IMR-90 (cell line): ENCODE measurements around the gene CAMKMT. TPM values are rescaled to one million over a fixed set of nuclear protein-coding genes. Genes with fewer than 3 reads are reported as not detected.

Experiments
- ATAC-seq: fragments of 200-7000 bp; cut with Tn5 transposase; 2 replicates; pipeline ENCODE4 v1.9.1; 2020; ENCODE audit warnings: low read depth, mild to moderate bottlenecking, moderate library complexity
- BruUV-seq: library from RNA; stranded (reverse); fragments of 400-500 nt; replicated peaks from 2 replicates; lab custom pipeline; 2021; lab: Mats Ljungman, UMichigan
- CTCF ChIA-PET: fragments of 300-600 bp; formaldehyde crosslinking; extraction: SDS; loops from one replicate; lab custom pipeline; 2021; ENCODE audit warnings: antibody characterized with exemption; lab: Yijun Ruan, JAX
- POLR2A ChIA-PET: fragments of 300-600 bp; sonication (Branson Sonifier 250); formaldehyde crosslinking; loops from one replicate; lab custom pipeline; 2022; ENCODE audit warnings: antibody characterized with exemption; ENCODE audit not compliant: unreplicated experiment; lab: Charles Lee
- DNase-seq: peaks from one replicate; pipeline ENCODE4 v3.0.0; 2013
- H2AFZ ChIP-seq: replicated peaks from 2 replicates; pipeline ENCODE3; 2013; ENCODE audit warnings: low read length, mild to moderate bottlenecking; ENCODE audit not compliant: poor library complexity
- H2AK5ac ChIP-seq: 2 replicates; pipeline ENCODE4 v1.6.1; 2013; ENCODE audit warnings: low read depth, low read length, inconsistent platforms
- H2AK9ac ChIP-seq: replicated peaks from 2 replicates; pipeline ENCODE3; 2013; ENCODE audit warnings: mild to moderate bottlenecking, low read depth, low read length, moderate library complexity; ENCODE audit not compliant: poor library complexity
- H2BK120ac ChIP-seq: 2 replicates; pipeline ENCODE4 v1.6.1; 2013; ENCODE audit warnings: low read depth, low read length, inconsistent platforms
- H2BK15ac ChIP-seq: 3 replicates; pipeline ENCODE4 v1.6.1; 2013; ENCODE audit warnings: low read depth, low read length, inconsistent platforms
- H2BK20ac ChIP-seq: 2 replicates; pipeline ENCODE4 v1.6.1; 2013; ENCODE audit warnings: low read depth, mild to moderate bottlenecking, inconsistent platforms, low read length, moderate library complexity
- H2BK5ac ChIP-seq: 2 replicates; pipeline ENCODE4 v1.6.1; 2013; ENCODE audit warnings: mild to moderate bottlenecking, low read depth, low read length, inconsistent platforms; ENCODE audit not compliant: poor library complexity, severe bottlenecking
- H3K14ac ChIP-seq: replicated peaks from 2 replicates; pipeline ENCODE4 v1.6.1; 2013; ENCODE audit warnings: low read depth, low read length, inconsistent platforms
- H3K18ac ChIP-seq: 2 replicates; pipeline ENCODE4 v1.6.1; 2013; ENCODE audit warnings: low read depth, low read length, control low read depth
- H3K23ac ChIP-seq: 2 replicates; pipeline ENCODE4 v1.6.1; 2013; ENCODE audit warnings: low read depth, low read length, inconsistent platforms
- H3K27ac ChIP-seq: 2 replicates; pipeline ENCODE4 v1.5.1; 2013; ENCODE audit warnings: mild to moderate bottlenecking, control low read depth, low read length; ENCODE audit not compliant: insufficient read depth
- H3K27me3 ChIP-seq: 2 replicates; pipeline ENCODE4 v1.6.1; 2013; ENCODE audit warnings: low read length; ENCODE audit not compliant: control insufficient read depth, insufficient read depth
- H3K36me3 ChIP-seq: 2 replicates; pipeline ENCODE4 v1.6.1; 2013; ENCODE audit warnings: low read length, mixed read lengths; ENCODE audit not compliant: control insufficient read depth, insufficient read depth
- H3K4ac ChIP-seq: 2 replicates; pipeline ENCODE4 v1.6.1; 2013; ENCODE audit warnings: low read depth, low read length, inconsistent platforms
- H3K4me1 ChIP-seq: 2 replicates; pipeline ENCODE4 v1.6.1; 2013; ENCODE audit warnings: low read length, mixed read lengths; ENCODE audit not compliant: control insufficient read depth, insufficient read depth
- H3K4me2 ChIP-seq: 2 replicates; pipeline ENCODE4 v1.6.1; 2013; ENCODE audit warnings: low read depth, mild to moderate bottlenecking, control low read depth, low read length, moderate library complexity
- H3K4me3 ChIP-seq: 2 replicates; pipeline ENCODE4 v1.5.1; 2013; ENCODE audit warnings: low read depth, mild to moderate bottlenecking, control low read depth, low read length, moderate library complexity; ENCODE audit not compliant: insufficient read depth
- H3K56ac ChIP-seq: 2 replicates; pipeline ENCODE4 v1.6.1; 2013; ENCODE audit warnings: low read length, inconsistent platforms; ENCODE audit not compliant: insufficient read depth; ENCODE audit errors: extremely low read depth
- H3K79me1 ChIP-seq, 2 experiments: 2 replicates each; pipeline ENCODE4 v1.6.1; 2013; ENCODE audit warnings: low read length in 2 of 2, inconsistent platforms in 1 of 2, low read depth in 1 of 2
- H3K9ac ChIP-seq: 2 replicates; pipeline ENCODE4 v1.6.1; 2013; ENCODE audit warnings: low read depth, low read length, control low read depth
- H3K9me1 ChIP-seq: 2 replicates; pipeline ENCODE4 v1.6.1; 2013; ENCODE audit warnings: low read length, inconsistent platforms; ENCODE audit not compliant: insufficient read depth
- H3K9me3 ChIP-seq: 2 replicates; pipeline ENCODE4 v1.6.1; 2013; ENCODE audit warnings: low read length; ENCODE audit not compliant: control insufficient read depth, insufficient read depth
- H4K20me1 ChIP-seq: 2 replicates; pipeline ENCODE4 v1.6.1; 2013; ENCODE audit warnings: low read length, inconsistent platforms; ENCODE audit not compliant: insufficient read depth
- H4K5ac ChIP-seq: 2 replicates; pipeline ENCODE4 v1.6.1; 2013; ENCODE audit warnings: mild to moderate bottlenecking, low read depth, low read length, control low read depth
- H4K8ac ChIP-seq, 2 experiments: 2 replicates each; pipeline ENCODE4 v1.6.1; 2013; ENCODE audit warnings: low read depth in 2 of 2, low read length in 2 of 2, control low read depth in 1 of 2, inconsistent platforms in 1 of 2
- H4K91ac ChIP-seq: 2 replicates; pipeline ENCODE4 v1.6.1; 2013; ENCODE audit warnings: low read depth, low read length, inconsistent platforms; ENCODE audit not compliant: insufficient read depth
- WGBS, 2 experiments: methylation state at CpG; one replicate each; pipeline versions ENCODE4 v1.1.5 to v1.1.7; 2013; ENCODE audit warnings: missing lambda C conversion rate in 2 of 2; ENCODE audit not compliant: insufficient read length in 1 of 2; ENCODE audit errors: extremely low coverage in 2 of 2; 5-methylcytosine and 5-hydroxymethylcytosine counted together
- dilution Hi-C: fragments of 300-500 bp; cut with HindIII; formaldehyde crosslinking; loops from one replicate; pipeline ENCODE4 v1.14.3; 2018; ENCODE audit warnings: low sequenced_read_pairs; ENCODE audit not compliant: unreplicated experiment
- in situ Hi-C: fragments of 300-500 bp; cut with MboI; formaldehyde crosslinking; loops from 3 replicates; pipeline ENCODE4 v1.14.3; 2019; ENCODE audit warnings: low sequenced_read_pairs, inconsistent platforms, mixed read lengths
- intact Hi-C: fragments of 100-400 bp; cut with micrococcal nuclease; formaldehyde crosslinking; loops from 2 replicates; pipeline ENCODE4 v1.10.0; 2022
- polyA plus RNA-seq, 3 experiments: library from polyadenylated mRNA; depleted of rRNA; stranded (reverse); fragments of >200 nt; gene quantifications; 2 replicates each; pipeline ENCODE4 v1.2.3, GENCODE V29; 2012; ENCODE audit warnings: low replicate concordance in 1 of 3
- total RNA-seq: library from RNA; depleted of rRNA; stranded (reverse); fragments of >200 nt; gene quantifications from 2 replicates; pipeline ENCODE4 v1.2.3, GENCODE V29; 2012
- TF ChIP-seq, protein P1 (sequence below): conservative IDR thresholded peaks from 2 replicates; pipeline ENCODE4 v1.5.1; 2012; ENCODE audit warnings: mild to moderate bottlenecking, low read depth, low read length, improper control_type of control experiment

CAMKMT gene
- total and polyA plus RNA-seq, 2 of the 4 experiments (the other 2 are of a cell fraction), result 4.4 to 6.8 TPM

- H4K91ac ChIP-seq, result no peak overlapping the region
- intact Hi-C loops, result no loop called here
- no peak overlapping the region for H3K27ac ChIP-seq
- ATAC-seq (no peak), DNase-seq (no peak)
- no CpG with 5 or more reads among the region's 3 CpGs for WGBS, 2 experiments
- H2BK5ac ChIP-seq, result no peak overlapping the region
- TF ChIP-seq, protein P1, sequence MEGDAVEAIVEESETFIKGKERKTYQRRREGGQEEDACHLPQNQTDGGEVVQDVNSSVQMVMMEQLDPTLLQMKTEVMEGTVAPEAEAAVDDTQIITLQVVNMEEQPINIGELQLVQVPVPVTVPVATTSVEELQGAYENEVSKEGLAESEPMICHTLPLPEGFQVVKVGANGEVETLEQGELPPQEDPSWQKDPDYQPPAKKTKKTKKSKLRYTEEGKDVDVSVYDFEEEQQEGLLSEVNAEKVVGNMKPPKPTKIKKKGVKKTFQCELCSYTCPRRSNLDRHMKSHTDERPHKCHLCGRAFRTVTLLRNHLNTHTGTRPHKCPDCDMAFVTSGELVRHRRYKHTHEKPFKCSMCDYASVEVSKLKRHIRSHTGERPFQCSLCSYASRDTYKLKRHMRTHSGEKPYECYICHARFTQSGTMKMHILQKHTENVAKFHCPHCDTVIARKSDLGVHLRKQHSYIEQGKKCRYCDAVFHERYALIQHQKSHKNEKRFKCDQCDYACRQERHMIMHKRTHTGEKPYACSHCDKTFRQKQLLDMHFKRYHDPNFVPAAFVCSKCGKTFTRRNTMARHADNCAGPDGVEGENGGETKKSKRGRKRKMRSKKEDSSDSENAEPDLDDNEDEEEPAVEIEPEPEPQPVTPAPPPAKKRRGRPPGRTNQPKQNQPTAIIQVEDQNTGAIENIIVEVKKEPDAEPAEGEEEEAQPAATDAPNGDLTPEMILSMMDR, result no peak
- no TSS peak for BruUV-seq
- dilution Hi-C loops, result no loop called here
- H2AK9ac ChIP-seq, result no peak overlapping the region
- H3K14ac ChIP-seq, result no peak overlapping the region
- ChIA-PET CTCF (no interaction called here), POLR2A (no interaction called here)
- no peak overlapping the region for H3K56ac ChIP-seq
- H3K4me1 ChIP-seq, result peaks cover 3% of the 10 kb centered on the region; the same call in 1 of the 2 replicates
- no peak overlapping the region for H2AFZ ChIP-seq
- no peak overlapping the region for H3K4me2 ChIP-seq
- H4K5ac ChIP-seq, result no peak overlapping the region
- no peak overlapping the region for H2BK120ac ChIP-seq
- no peak overlapping the region for H3K23ac ChIP-seq
- no peaks in the 10 kb centered on the region for H3K9me3 ChIP-seq
- no peak overlapping the region for H2AK5ac ChIP-seq
- H2BK20ac ChIP-seq, result no peak overlapping the region
- H3K4ac ChIP-seq, result no peak overlapping the region
- no peak overlapping the region for H4K8ac ChIP-seq
- H3K9me1 ChIP-seq, result no peaks in the 10 kb centered on the region
- no peak overlapping the region for H3K18ac ChIP-seq
- H3K9ac ChIP-seq, result no peak overlapping the region
- H3K27me3 ChIP-seq, result no peaks in the 10 kb centered on the region; the same call in 1 of the 2 replicates
- H3K4me3 ChIP-seq, result no peak overlapping the region
- H3K79me1 ChIP-seq, result no peaks in the 10 kb centered on the region
- H2BK15ac ChIP-seq, result no peak overlapping the region
- H4K20me1 ChIP-seq, result no peaks in the 10 kb centered on the region
- in situ Hi-C loops, result no loop called here
- H3K36me3 ChIP-seq, result no peaks in the 10 kb centered on the region
These were observed 314.6 kb downstream of the CAMKMT start for GRCh38 chr2:44676379-44676778.
